Measurements from ENCODE around the gene FOXP2.
"Not testable (repeated sequence)": the region's sequence is repeated elsewhere in the genome, so short reads cannot be mapped to it uniquely, and the experiment has no call there.

Gene FOXP2

GRCh38 chr7:114497491-114497890 is 82.9 kb downstream of the FOXP2 start:
- not testable (repeated sequence) for H3K9me3 Mint-ChIP-seq; DNase-seq; H3K27me3 Mint-ChIP-seq; H3K4me1 Mint-ChIP-seq (ENCODE audit: low read depth in 2 of 2); ATAC-seq (replicated peaks); H3K4me3 Mint-ChIP-seq; H3K27ac Mint-ChIP-seq; H3K36me3 Mint-ChIP-seq (ENCODE audit: insufficient read depth)

- H3K27me3 Mint-ChIP-seq = no peaks in the 10 kb centered on the region
- no peak overlapping the region for H3K27ac Mint-ChIP-seq
- no peak for DNase-seq
- H3K4me3 Mint-ChIP-seq = no peak overlapping the region
- no peaks in the 10 kb centered on the region for H3K9me3 Mint-ChIP-seq
- ATAC-seq (replicated peaks) = no peak
- no peaks in the 10 kb centered on the region for H3K4me1 Mint-ChIP-seq (ENCODE audit: low read depth in 2 of 2)
- H3K36me3 Mint-ChIP-seq (ENCODE audit: insufficient read depth) = no peaks in the 10 kb centered on the region
These were observed 88.0 kb downstream of the FOXP2 start for GRCh38 chr7:114502454-114503254.

- H3K4me1 Mint-ChIP-seq (ENCODE audit: low read depth in 2 of 2) = no peaks in the 10 kb centered on the region
- ATAC-seq (replicated peaks) = no peak
- H3K9me3 Mint-ChIP-seq = no peaks in the 10 kb centered on the region
- no peak overlapping the region for H3K27ac Mint-ChIP-seq
- no peaks in the 10 kb centered on the region for H3K36me3 Mint-ChIP-seq (ENCODE audit: insufficient read depth)
- no peaks in the 10 kb centered on the region for H3K27me3 Mint-ChIP-seq
- no peak overlapping the region for H3K4me3 Mint-ChIP-seq
- no peak for DNase-seq
These were observed 90.0 kb downstream of the FOXP2 start for GRCh38 chr7:114504586-114504985.

GRCh38 chr7:114507381-114507780 is 92.8 kb downstream of the FOXP2 start:
- no peak for DNase-seq
- no peaks in the 10 kb centered on the region for H3K4me1 Mint-ChIP-seq (ENCODE audit: low read depth in 2 of 2)
- H3K36me3 Mint-ChIP-seq (ENCODE audit: insufficient read depth) = no peaks in the 10 kb centered on the region
- H3K27ac Mint-ChIP-seq = no peak overlapping the region
- H3K4me3 Mint-ChIP-seq = no peak overlapping the region
- no peaks in the 10 kb centered on the region for H3K27me3 Mint-ChIP-seq
- H3K9me3 Mint-ChIP-seq = no peaks in the 10 kb centered on the region
- no peak for ATAC-seq (replicated peaks)

GRCh38 chr7:114508086-114508485 is 93.5 kb downstream of the FOXP2 start:
- Mint-ChIP-seq H3K36me3 (ENCODE audit: insufficient read depth) (no peaks in the 10 kb centered on the region), H3K9me3 (no peaks in the 10 kb centered on the region), H3K4me1 (ENCODE audit: low read depth in 2 of 2) (no peaks in the 10 kb centered on the region), H3K4me3 (no peak overlapping the region), H3K27me3 (no peaks in the 10 kb centered on the region), H3K27ac (no peak overlapping the region)
- no peak for DNase-seq
- ATAC-seq (replicated peaks) = no peak

- H3K27ac Mint-ChIP-seq; H3K36me3 Mint-ChIP-seq (ENCODE audit: insufficient read depth); DNase-seq; H3K9me3 Mint-ChIP-seq; H3K4me3 Mint-ChIP-seq; H3K27me3 Mint-ChIP-seq; ATAC-seq (replicated peaks); H3K4me1 Mint-ChIP-seq (ENCODE audit: low read depth in 2 of 2): not testable (repeated sequence)
These were observed 96.2 kb downstream of the FOXP2 start for GRCh38 chr7:114510824-114511223.

GRCh38 chr7:114519240-114519639 is 104.6 kb downstream of the FOXP2 start:
- no peaks in the 10 kb centered on the region for H3K36me3 Mint-ChIP-seq (ENCODE audit: insufficient read depth)
- no peak overlapping the region for H3K27ac Mint-ChIP-seq
- no peak overlapping the region for H3K4me3 Mint-ChIP-seq
- ATAC-seq (replicated peaks) (no peak), DNase-seq (no peak)
- H3K4me1 Mint-ChIP-seq (ENCODE audit: low read depth in 2 of 2) = no peaks in the 10 kb centered on the region
- no peaks in the 10 kb centered on the region for H3K27me3 Mint-ChIP-seq
- no peaks in the 10 kb centered on the region for H3K9me3 Mint-ChIP-seq

- DNase-seq (no peak), ATAC-seq (replicated peaks) (no peak)
- no peak overlapping the region for H3K27ac Mint-ChIP-seq
- no peaks in the 10 kb centered on the region for H3K4me1 Mint-ChIP-seq (ENCODE audit: low read depth in 2 of 2)
- no peaks in the 10 kb centered on the region for H3K9me3 Mint-ChIP-seq
- H3K27me3 Mint-ChIP-seq = no peaks in the 10 kb centered on the region
- H3K4me3 Mint-ChIP-seq = no peak overlapping the region
- no peaks in the 10 kb centered on the region for H3K36me3 Mint-ChIP-seq (ENCODE audit: insufficient read depth)
These were observed 107.5 kb downstream of the FOXP2 start for GRCh38 chr7:114522081-114522480.

GRCh38 chr7:114527589-114527988 is 113.0 kb downstream of the FOXP2 start:
- ATAC-seq (replicated peaks) = no peak
- H3K4me3 Mint-ChIP-seq = no peak overlapping the region

GRCh38 chr7:114530057-114530611 is 115.5 kb downstream of the FOXP2 start:
- H3K4me1 Mint-ChIP-seq (ENCODE audit: low read depth in 2 of 2) = no peaks in the 10 kb centered on the region

More at GRCh38 chr7:114527589-114527988, 113.0 kb downstream of the FOXP2 start:
- DNase-seq = no peak
- Mint-ChIP-seq H3K36me3 (ENCODE audit: insufficient read depth) (no peaks in the 10 kb centered on the region), H3K27ac (no peak overlapping the region), H3K4me1 (ENCODE audit: low read depth in 2 of 2) (no peaks in the 10 kb centered on the region), H3K9me3 (no peaks in the 10 kb centered on the region), H3K27me3 (no peaks in the 10 kb centered on the region)

GRCh38 chr7:114531326-114531725 is 116.7 kb downstream of the FOXP2 start:
- H3K27me3 Mint-ChIP-seq = no peaks in the 10 kb centered on the region
- no peak for DNase-seq
- no peaks in the 10 kb centered on the region for H3K4me1 Mint-ChIP-seq (ENCODE audit: low read depth in 2 of 2)
- H3K9me3 Mint-ChIP-seq = no peaks in the 10 kb centered on the region
- H3K27ac Mint-ChIP-seq = no peak overlapping the region
- no peak for ATAC-seq (replicated peaks)
- no peak overlapping the region for H3K4me3 Mint-ChIP-seq
- H3K36me3 Mint-ChIP-seq (ENCODE audit: insufficient read depth) = no peaks in the 10 kb centered on the region

More at GRCh38 chr7:114530057-114530611, 115.5 kb downstream of the FOXP2 start:
- Mint-ChIP-seq H3K36me3 (ENCODE audit: insufficient read depth) (no peaks in the 10 kb centered on the region), H3K27ac (no peak overlapping the region), H3K9me3 (no peaks in the 10 kb centered on the region), H3K27me3 (no peaks in the 10 kb centered on the region), H3K4me3 (no peak overlapping the region)
- no peak for ATAC-seq (replicated peaks)
- DNase-seq = no peak

GRCh38 chr7:114533131-114533530 is 118.5 kb downstream of the FOXP2 start:
- no peak overlapping the region for H3K27ac Mint-ChIP-seq
- no peak for ATAC-seq (replicated peaks)
- no peaks in the 10 kb centered on the region for H3K4me1 Mint-ChIP-seq (ENCODE audit: low read depth in 2 of 2)
- H3K27me3 Mint-ChIP-seq = no peaks in the 10 kb centered on the region
- no peak overlapping the region for H3K4me3 Mint-ChIP-seq
- no peaks in the 10 kb centered on the region for H3K9me3 Mint-ChIP-seq
- H3K36me3 Mint-ChIP-seq (ENCODE audit: insufficient read depth) = no peaks in the 10 kb centered on the region
- no peak for DNase-seq

- ATAC-seq (replicated peaks) (no peak), DNase-seq (no peak)
- Mint-ChIP-seq H3K4me3 (no peak overlapping the region), H3K36me3 (ENCODE audit: insufficient read depth) (no peaks in the 10 kb centered on the region), H3K27ac (no peak overlapping the region), H3K4me1 (ENCODE audit: low read depth in 2 of 2) (no peaks in the 10 kb centered on the region), H3K27me3 (no peaks in the 10 kb centered on the region), H3K9me3 (no peaks in the 10 kb centered on the region)
These were observed 120.3 kb downstream of the FOXP2 start for GRCh38 chr7:114534953-114535352.

GRCh38 chr7:114539575-114539974 is 125.0 kb downstream of the FOXP2 start:
- H3K36me3 Mint-ChIP-seq (ENCODE audit: insufficient read depth) = no peaks in the 10 kb centered on the region
- ATAC-seq (replicated peaks) (no peak), DNase-seq (no peak)
- H3K27ac Mint-ChIP-seq = no peak overlapping the region
- H3K4me1 Mint-ChIP-seq (ENCODE audit: low read depth in 2 of 2) = no peaks in the 10 kb centered on the region
- no peaks in the 10 kb centered on the region for H3K9me3 Mint-ChIP-seq
- H3K4me3 Mint-ChIP-seq = no peak overlapping the region
- H3K27me3 Mint-ChIP-seq = no peaks in the 10 kb centered on the region

Data from effector memory CD8-positive, alpha-beta T cell (primary cell).